Dermis blood vessel endothelial cell (primary cell): ENCODE data around the gene ITCH. TPM values are rescaled to one million over a fixed set of nuclear protein-coding genes. Genes with fewer than 3 reads are reported as not detected.
"Not testable (repeated sequence)": the region's sequence is repeated elsewhere in the genome, so short reads cannot be mapped to it uniquely, and the experiment has no call there.

ENCODE experiments used
- DNase-seq: peaks from one replicate; pipeline ENCODE4 v3.0.0; 2010
- total RNA-seq: library from RNA; depleted of rRNA; stranded (reverse); fragments of >200 nt; gene quantifications from 2 replicates; pipeline ENCODE4 v1.2.3, GENCODE V29; 2014

Gene ITCH
- total RNA-seq, 1 donor from 2014 or later = 70.3 TPM

- DNase-seq = no peak
Observed at GRCh38 chr20:34420975-34421374, 57.9 kb downstream of the ITCH start.

- no peak for DNase-seq
Observed at GRCh38 chr20:34421766-34422466, 58.8 kb downstream of the ITCH start.

GRCh38 chr20:34425032-34425690 lies 62.1 kb downstream of the ITCH start:
- not testable (repeated sequence) for DNase-seq

- DNase-seq = no peak
Observed at GRCh38 chr20:34426026-34426425, 63.0 kb downstream of the ITCH start.

- no peak for DNase-seq
Observed at GRCh38 chr20:34427331-34427730, 64.3 kb downstream of the ITCH start.

GRCh38 chr20:34427784-34428183 lies 64.7 kb downstream of the ITCH start:
- DNase-seq = no peak

- DNase-seq = no peak
Observed at GRCh38 chr20:34431168-34431567, 68.1 kb downstream of the ITCH start.

- DNase-seq = not testable (repeated sequence)
Observed at GRCh38 chr20:34432663-34433062, 69.6 kb downstream of the ITCH start.

GRCh38 chr20:34433391-34433790 lies 70.3 kb downstream of the ITCH start:
- DNase-seq = no peak

GRCh38 chr20:34435589-34435988 lies 72.5 kb downstream of the ITCH start:
- no peak for DNase-seq

GRCh38 chr20:34437330-34437986 lies 74.4 kb downstream of the ITCH start:
- DNase-seq = peak; percentile 42

GRCh38 chr20:34439168-34439567 lies 76.1 kb downstream of the ITCH start:
- no peak for DNase-seq

GRCh38 chr20:34441423-34441822 lies 78.3 kb downstream of the ITCH start:
- not testable (repeated sequence) for DNase-seq

- DNase-seq = no peak
Observed at GRCh38 chr20:34443546-34443945, 80.5 kb downstream of the ITCH start.

GRCh38 chr20:34445177-34446065 lies 82.3 kb downstream of the ITCH start:
- DNase-seq = no peak

- no peak for DNase-seq
Observed at GRCh38 chr20:34448517-34448916, 85.4 kb downstream of the ITCH start.

- DNase-seq = no peak
Observed at GRCh38 chr20:34449674-34450592, 86.9 kb downstream of the ITCH start.

GRCh38 chr20:34452281-34452982 lies 89.4 kb downstream of the ITCH start:
- DNase-seq = no peak

GRCh38 chr20:34458631-34459030 lies 95.6 kb downstream of the ITCH start:
- peak; percentile 66 for DNase-seq

- no peak for DNase-seq
Observed at GRCh38 chr20:34459209-34459897, 96.3 kb downstream of the ITCH start.

- DNase-seq = no peak
Observed at GRCh38 chr20:34461779-34462087, 98.7 kb downstream of the ITCH start.
